SH-SY5Y (cell line): Measurements from ENCODE around the gene YBX2.

ENCODE experiments used
- GATA2 ChIP-seq: IDR thresholded peaks from 2 replicates; pipeline ENCODE4 v1.6.1; 2011; ENCODE audit warnings: mild to moderate bottlenecking, low read depth, low read length
- GATA3 ChIP-seq: IDR thresholded peaks from 2 replicates; pipeline ENCODE4 v1.6.1; 2011; ENCODE audit warnings: low read depth, mild to moderate bottlenecking, low read length, moderate library complexity

GRCh38 chr17:7261379-7262191 is 32.9 kb downstream of the YBX2 start:
- TF ChIP-seq GATA2 (no peak), GATA3 (no peak)
